ENCODE data around the gene ARHGAP42.

Gene ARHGAP42

GRCh38 chr11:100785148-100785983, 98.3 kb downstream of the ARHGAP42 start:
- H3K9me3 ChIP-seq (ENCODE audit: low read depth, low read length) = no peaks in the 10 kb centered on the region
- H3K27ac ChIP-seq = no peak overlapping the region
- DNase-seq (ENCODE audit: low read depth, low spot score) = no peak
- TF ChIP-seq POLR2AphosphoS5 (IDR thresholded peaks at IDR 0.05; ENCODE audit: borderline replicate concordance, low read depth, low read length) (no peak), EZH2 (IDR thresholded peaks at IDR 0.05) (no peak), FOXP2 (optimal IDR thresholded peaks at IDR 0.05; ENCODE audit: control extremely low read depth, extremely low read length, insufficient read depth) (no peak)
- H3K9ac ChIP-seq (ENCODE audit: insufficient read length) = no peak overlapping the region
- no peak overlapping the region for H3K4me3 ChIP-seq
- no peaks in the 10 kb centered on the region for H3K36me3 ChIP-seq (ENCODE audit: insufficient read depth, low read length)

GRCh38 chr11:100788561-100789295, 101.6 kb downstream of the ARHGAP42 start:
- TF ChIP-seq POLR2AphosphoS5 (IDR thresholded peaks at IDR 0.05; ENCODE audit: borderline replicate concordance, low read depth, low read length) = no peak
- Histone ChIP-seq H3K9me3 (ENCODE audit: low read depth, low read length) (no peaks in the 10 kb centered on the region), H3K36me3 (ENCODE audit: insufficient read depth, low read length) (no peaks in the 10 kb centered on the region), H3K27ac (no peak overlapping the region), H3K4me3 (no peak overlapping the region), H3K9ac (ENCODE audit: insufficient read length) (no peak overlapping the region)
- no peak for DNase-seq (ENCODE audit: low read depth, low spot score)

- DNase-seq (ENCODE audit: low read depth, low spot score) = no peak
- Histone ChIP-seq H3K36me3 (ENCODE audit: insufficient read depth, low read length) (no peaks in the 10 kb centered on the region), H3K9me3 (ENCODE audit: low read depth, low read length) (no peaks in the 10 kb centered on the region), H3K27ac (no peak overlapping the region), H3K4me3 (no peak overlapping the region), H3K9ac (ENCODE audit: insufficient read length) (no peak overlapping the region)
- TF ChIP-seq EZH2 (IDR thresholded peaks at IDR 0.05) = no peak
- no peak for TF ChIP-seq FOXP2 (optimal IDR thresholded peaks at IDR 0.05; ENCODE audit: control extremely low read depth, extremely low read length, insufficient read depth)
- no peak for TF ChIP-seq POLR2AphosphoS5 (IDR thresholded peaks at IDR 0.05; ENCODE audit: borderline replicate concordance, low read depth, low read length)
Observed at GRCh38 chr11:100789500-100789899, 102.4 kb downstream of the ARHGAP42 start.

DNA sequence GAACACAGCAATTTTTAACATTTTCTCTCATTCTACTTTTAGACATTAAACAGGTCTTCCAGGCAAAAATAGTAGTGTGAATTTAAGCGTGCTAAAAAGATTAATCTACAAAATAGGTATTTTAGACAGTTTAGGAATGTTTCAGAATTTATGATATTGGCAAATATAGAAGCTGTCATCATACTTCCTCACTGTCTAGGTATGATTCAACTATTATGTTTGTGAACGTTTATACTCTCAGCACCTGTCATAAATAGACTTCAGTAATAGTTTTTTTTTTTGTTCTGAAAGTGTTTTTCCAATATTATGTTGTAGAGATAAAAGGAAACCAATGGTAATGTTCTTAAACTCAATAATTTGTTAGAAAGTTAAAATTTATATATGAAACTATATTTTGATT, 103.0 kb downstream of the ARHGAP42 start:
- Histone ChIP-seq H3K9me3 (ENCODE audit: low read depth, low read length) (no peaks in the 10 kb centered on the region), H3K27ac (no peak overlapping the region), H3K36me3 (ENCODE audit: insufficient read depth, low read length) (no peaks in the 10 kb centered on the region), H3K4me3 (no peak overlapping the region), H3K9ac (ENCODE audit: insufficient read length) (no peak overlapping the region)
- no peak for DNase-seq (ENCODE audit: low read depth, low spot score)
- TF ChIP-seq FOXP2 (optimal IDR thresholded peaks at IDR 0.05; ENCODE audit: control extremely low read depth, extremely low read length, insufficient read depth) = no peak
- no peak for TF ChIP-seq EZH2 (IDR thresholded peaks at IDR 0.05)
- TF ChIP-seq POLR2AphosphoS5 (IDR thresholded peaks at IDR 0.05; ENCODE audit: borderline replicate concordance, low read depth, low read length) = no peak

DNA sequence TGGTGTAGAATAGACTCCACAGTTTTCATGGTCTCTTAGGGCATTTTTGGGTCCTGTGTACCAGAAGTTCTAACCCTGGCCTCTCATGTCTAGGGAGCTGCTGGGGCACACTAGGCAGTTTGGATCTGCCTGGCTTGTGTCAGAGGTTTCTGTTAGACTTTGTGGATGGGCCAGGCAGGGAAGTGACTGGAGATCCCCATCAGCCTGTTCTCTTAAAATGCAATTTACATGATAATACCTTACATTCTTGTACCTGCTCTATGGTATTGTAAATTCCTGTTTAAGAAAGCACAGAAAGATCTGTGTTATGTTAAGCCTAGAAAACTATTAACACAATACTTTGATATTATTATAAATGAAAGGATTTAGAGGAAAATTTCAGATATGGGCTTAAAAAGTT, 104.0 kb downstream of the ARHGAP42 start:
- Histone ChIP-seq H3K4me3 (no peak overlapping the region), H3K27ac (no peak overlapping the region), H3K9me3 (ENCODE audit: low read depth, low read length) (no peaks in the 10 kb centered on the region), H3K9ac (ENCODE audit: insufficient read length) (no peak overlapping the region), H3K36me3 (ENCODE audit: insufficient read depth, low read length) (no peaks in the 10 kb centered on the region)
- TF ChIP-seq POLR2AphosphoS5 (IDR thresholded peaks at IDR 0.05; ENCODE audit: borderline replicate concordance, low read depth, low read length) = no peak
- no peak for TF ChIP-seq FOXP2 (optimal IDR thresholded peaks at IDR 0.05; ENCODE audit: control extremely low read depth, extremely low read length, insufficient read depth)
- no peak for DNase-seq (ENCODE audit: low read depth, low spot score)

DNA sequence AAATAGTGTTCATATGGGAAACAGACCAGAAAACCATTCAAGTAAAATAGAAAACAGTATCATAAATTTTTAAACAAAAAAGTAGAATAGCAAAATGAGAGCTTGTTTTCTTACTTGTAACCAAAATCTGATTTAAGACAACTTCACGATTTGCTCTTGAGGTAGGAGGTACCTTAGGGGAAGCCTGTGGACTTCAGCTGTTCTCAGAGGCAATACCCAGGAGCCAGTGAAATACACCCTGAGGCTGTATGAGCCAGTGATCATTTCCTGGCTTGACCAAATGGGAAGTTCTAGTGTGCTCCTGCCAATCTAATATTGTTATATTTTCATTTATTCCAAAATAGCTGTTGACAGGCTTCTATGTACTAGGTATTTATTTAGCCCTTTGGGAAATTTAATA, 104.8 kb downstream of the ARHGAP42 start:
- Histone ChIP-seq H3K9ac (ENCODE audit: insufficient read length) (no peak overlapping the region), H3K36me3 (ENCODE audit: insufficient read depth, low read length) (no peaks in the 10 kb centered on the region), H3K27ac (no peak overlapping the region), H3K4me3 (no peak overlapping the region), H3K9me3 (ENCODE audit: low read depth, low read length) (no peaks in the 10 kb centered on the region)
- no peak for DNase-seq (ENCODE audit: low read depth, low spot score)
- TF ChIP-seq POLR2AphosphoS5 (IDR thresholded peaks at IDR 0.05; ENCODE audit: borderline replicate concordance, low read depth, low read length) = no peak
- TF ChIP-seq EZH2 (IDR thresholded peaks at IDR 0.05) = no peak
- TF ChIP-seq FOXP2 (optimal IDR thresholded peaks at IDR 0.05; ENCODE audit: control extremely low read depth, extremely low read length, insufficient read depth) = no peak

GRCh38 chr11:100793525-100793924, 106.4 kb downstream of the ARHGAP42 start:
- DNase-seq (ENCODE audit: low read depth, low spot score) = no peak

DNA sequence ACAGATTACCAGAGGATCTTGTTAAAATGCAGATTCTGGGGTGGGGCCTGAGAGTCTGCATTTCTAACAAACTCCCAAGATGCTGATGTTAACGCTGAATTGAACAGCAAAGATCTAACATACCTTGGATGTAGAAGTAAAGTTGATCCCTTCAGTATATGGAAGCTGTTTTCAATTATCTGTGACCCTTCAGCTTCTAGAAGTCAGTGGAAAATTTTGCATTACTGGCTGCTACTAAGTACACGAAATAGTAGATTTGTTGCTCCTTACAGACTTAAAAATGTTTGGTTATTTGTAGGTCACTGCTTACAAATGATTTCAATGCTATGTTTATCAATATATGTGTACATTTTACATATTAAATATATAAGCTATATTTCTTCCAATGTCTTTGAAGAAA, 107.4 kb downstream of the ARHGAP42 start:
- H3K27ac ChIP-seq = no peak overlapping the region
- DNase-seq (ENCODE audit: low read depth, low spot score) = no peak
- no peak overlapping the region for H3K9ac ChIP-seq (ENCODE audit: insufficient read length)
- TF ChIP-seq EZH2 (IDR thresholded peaks at IDR 0.05) (no peak), FOXP2 (optimal IDR thresholded peaks at IDR 0.05; ENCODE audit: control extremely low read depth, extremely low read length, insufficient read depth) (no peak), POLR2AphosphoS5 (IDR thresholded peaks at IDR 0.05; ENCODE audit: borderline replicate concordance, low read depth, low read length) (no peak)
- no peaks in the 10 kb centered on the region for H3K36me3 ChIP-seq (ENCODE audit: insufficient read depth, low read length)
- H3K9me3 ChIP-seq (ENCODE audit: low read depth, low read length) = no peaks in the 10 kb centered on the region
- no peak overlapping the region for H3K4me3 ChIP-seq

More at GRCh38 chr11:100793525-100793924, 106.4 kb downstream of the ARHGAP42 start:
- no peak overlapping the region for H3K27ac ChIP-seq
- TF ChIP-seq EZH2 (IDR thresholded peaks at IDR 0.05) = no peak
- TF ChIP-seq FOXP2 (optimal IDR thresholded peaks at IDR 0.05; ENCODE audit: control extremely low read depth, extremely low read length, insufficient read depth) = no peak
- no peak for TF ChIP-seq POLR2AphosphoS5 (IDR thresholded peaks at IDR 0.05; ENCODE audit: borderline replicate concordance, low read depth, low read length)
- H3K4me3 ChIP-seq = no peak overlapping the region
- H3K9me3 ChIP-seq (ENCODE audit: low read depth, low read length) = no peaks in the 10 kb centered on the region
- no peaks in the 10 kb centered on the region for H3K36me3 ChIP-seq (ENCODE audit: insufficient read depth, low read length)
- no peak overlapping the region for H3K9ac ChIP-seq (ENCODE audit: insufficient read length)

All from SK-N-MC (cell line).